ENCODE results near the gene MCOLN1. TPM values are rescaled to one million over a fixed set of nuclear protein-coding genes. Genes with fewer than 3 reads are reported as not detected.
A peak's percentile ranks its signal among the peaks of the same experiment; 100 is the strongest.

MCOLN1 gene
- total RNA-seq, 1 experiment from 2014 or later, result 10.8 TPM

DNA sequence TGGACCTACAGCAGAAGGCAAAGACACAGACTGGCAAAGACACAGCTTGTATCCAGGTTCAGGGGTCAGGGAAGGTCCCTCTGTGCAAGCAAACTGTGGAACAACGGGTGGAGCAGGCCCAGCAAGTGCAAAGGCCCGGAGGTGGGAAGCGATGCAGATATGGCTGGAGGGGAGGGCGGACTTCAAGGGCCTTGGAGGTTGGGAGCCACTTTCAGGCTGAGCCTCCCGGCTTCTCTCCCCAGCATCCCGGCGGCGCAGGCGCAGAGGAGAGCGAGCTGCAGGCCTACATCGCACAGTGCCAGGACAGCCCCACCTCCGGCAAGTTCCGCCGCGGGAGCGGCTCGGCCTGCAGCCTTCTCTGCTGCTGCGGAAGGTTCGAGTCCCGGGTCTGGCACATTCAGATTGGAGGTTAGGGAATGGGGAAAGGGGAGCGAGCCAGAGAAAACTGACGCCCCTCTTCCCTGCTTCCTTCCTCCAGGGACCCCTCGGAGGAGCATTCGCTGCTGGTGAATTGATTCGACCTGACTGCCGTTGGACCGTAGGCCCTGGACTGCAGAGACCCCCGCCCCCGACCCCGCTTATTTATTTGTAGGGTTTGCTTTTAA, 11.0 kb downstream of the MCOLN1 start:
- Mint-ChIP-seq H3K36me3 (ENCODE audit: insufficient read depth, unreplicated experiment) (peaks cover 7% of the 10 kb centered on the region), H3K9me3 (ENCODE audit: unreplicated experiment) (no peaks in the 10 kb centered on the region), H3K27me3 (ENCODE audit: insufficient read depth, unreplicated experiment) (no peaks in the 10 kb centered on the region), H3K27ac (ENCODE audit: low read depth, unreplicated experiment) (peak overlapping the region; percentile 87), H3K4me3 (ENCODE audit: unreplicated experiment) (peak overlapping the region; percentile 95), H3K4me1 (ENCODE audit: insufficient read depth, unreplicated experiment) (no peaks in the 10 kb centered on the region)
- TF ChIP-seq, protein P1, sequence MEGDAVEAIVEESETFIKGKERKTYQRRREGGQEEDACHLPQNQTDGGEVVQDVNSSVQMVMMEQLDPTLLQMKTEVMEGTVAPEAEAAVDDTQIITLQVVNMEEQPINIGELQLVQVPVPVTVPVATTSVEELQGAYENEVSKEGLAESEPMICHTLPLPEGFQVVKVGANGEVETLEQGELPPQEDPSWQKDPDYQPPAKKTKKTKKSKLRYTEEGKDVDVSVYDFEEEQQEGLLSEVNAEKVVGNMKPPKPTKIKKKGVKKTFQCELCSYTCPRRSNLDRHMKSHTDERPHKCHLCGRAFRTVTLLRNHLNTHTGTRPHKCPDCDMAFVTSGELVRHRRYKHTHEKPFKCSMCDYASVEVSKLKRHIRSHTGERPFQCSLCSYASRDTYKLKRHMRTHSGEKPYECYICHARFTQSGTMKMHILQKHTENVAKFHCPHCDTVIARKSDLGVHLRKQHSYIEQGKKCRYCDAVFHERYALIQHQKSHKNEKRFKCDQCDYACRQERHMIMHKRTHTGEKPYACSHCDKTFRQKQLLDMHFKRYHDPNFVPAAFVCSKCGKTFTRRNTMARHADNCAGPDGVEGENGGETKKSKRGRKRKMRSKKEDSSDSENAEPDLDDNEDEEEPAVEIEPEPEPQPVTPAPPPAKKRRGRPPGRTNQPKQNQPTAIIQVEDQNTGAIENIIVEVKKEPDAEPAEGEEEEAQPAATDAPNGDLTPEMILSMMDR (IDR thresholded peaks at IDR 0.05; ENCODE audit: unreplicated experiment), result no peak
- ChIA-PET CTCF (interaction anchor here (0.6 kb wide), 1 partner anchor 67 kb away, joined by 5 read pairs; no protein-coding TSS in a partner anchor), POLR2A (interaction anchor here (0.6 to 6.0 kb wide), 4 partner anchors 11 to 1069 kb away, joined by 3 to 56 read pairs (median 3); partner anchors contain the start of gene MCOLN1)
- no TSS peak for BruUV-seq (replicated peaks)
- peak; percentile 55 for DNase-seq (ENCODE audit: unreplicated experiment)
- intact Hi-C loops (cut with micrococcal nuclease), result loop anchor here (10.0 kb wide), 1 partner anchor 179 kb away; no protein-coding TSS in a partner anchor

DNA sequence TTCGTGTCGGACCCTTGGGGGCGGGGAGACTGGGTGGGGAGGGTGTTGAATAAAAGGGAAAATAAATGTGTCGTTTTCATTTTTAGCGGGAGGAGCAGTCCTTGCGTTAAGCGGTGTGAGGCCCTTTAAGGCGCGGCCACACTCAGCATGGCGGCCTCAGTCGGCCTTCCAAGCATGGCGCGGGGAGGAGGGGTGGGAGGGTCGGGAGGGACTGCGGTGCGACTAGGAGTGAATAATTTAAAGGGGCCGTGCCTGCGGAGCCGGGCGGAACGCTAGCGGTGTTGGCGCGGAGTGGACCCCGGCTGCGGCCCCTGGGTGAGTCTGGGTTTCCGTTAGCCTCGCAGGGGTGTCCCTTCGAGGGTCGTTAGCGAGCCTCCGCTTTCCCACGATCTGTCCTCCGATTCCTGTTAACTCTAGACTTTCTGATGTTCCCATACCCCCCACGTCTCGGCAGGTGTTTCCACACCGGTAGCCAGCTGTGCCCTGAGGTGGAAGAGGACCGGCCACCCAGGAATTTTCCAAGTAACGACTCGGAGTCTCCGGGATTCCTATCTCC, 11.6 kb downstream of the MCOLN1 start:
- Mint-ChIP-seq H3K4me1 (ENCODE audit: insufficient read depth, unreplicated experiment) (no peaks in the 10 kb centered on the region), H3K27ac (ENCODE audit: low read depth, unreplicated experiment) (peak overlapping the region; percentile 87), H3K4me3 (ENCODE audit: unreplicated experiment) (peak overlapping the region; percentile 95), H3K27me3 (ENCODE audit: insufficient read depth, unreplicated experiment) (no peaks in the 10 kb centered on the region), H3K36me3 (ENCODE audit: insufficient read depth, unreplicated experiment) (peaks cover 13% of the 10 kb centered on the region), H3K9me3 (ENCODE audit: unreplicated experiment) (no peaks in the 10 kb centered on the region)
- POLR2A ChIA-PET, result interaction anchor here (0.7 to 6.0 kb wide), 6 partner anchors 12 to 180 kb away, joined by 3 to 56 read pairs (median 4); partner anchors contain the start of genes MCOLN1 and ZNF358
- CTCF ChIA-PET, result interaction anchor here (0.6 to 0.7 kb wide), 4 partner anchors 78 to 436 kb away, joined by 3 read pairs; no protein-coding TSS in a partner anchor
- no TSS peak for BruUV-seq (replicated peaks)
- intact Hi-C loops (cut with micrococcal nuclease), result loop anchor here (1.0 to 10.0 kb wide), 2 partner anchors 12 to 179 kb away; partner anchors contain the start of gene MCOLN1
- peak; percentile 92 for DNase-seq (ENCODE audit: unreplicated experiment)
- TF ChIP-seq, protein P1 (IDR thresholded peaks at IDR 0.05; ENCODE audit: unreplicated experiment), result no peak

DNA sequence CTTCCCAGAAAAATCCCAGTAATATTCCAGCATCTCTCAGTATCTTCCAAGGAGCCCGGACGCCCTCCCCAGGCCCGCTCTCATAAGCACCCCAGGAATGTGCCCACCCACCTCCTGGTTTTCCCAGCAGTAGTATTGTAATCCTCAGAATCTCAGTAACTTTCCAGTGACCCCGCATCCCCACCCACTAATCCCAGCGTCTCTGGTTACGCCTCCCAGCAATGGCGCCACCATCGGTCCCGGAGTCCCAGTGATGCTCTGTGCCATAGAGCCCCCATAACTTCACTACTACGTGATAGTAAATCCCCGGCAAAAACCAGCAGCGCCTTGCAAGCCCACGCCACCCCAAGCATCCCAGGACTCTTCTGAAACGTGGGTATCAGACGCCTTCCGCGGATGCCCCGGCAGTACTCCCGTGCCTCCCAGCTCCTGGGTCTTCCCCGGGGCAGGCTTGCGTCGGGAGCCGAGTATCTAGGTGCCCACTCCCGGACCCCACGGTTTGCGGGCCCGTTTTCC, 12.2 kb downstream of the MCOLN1 start:
- CTCF ChIA-PET, result interaction anchor here (0.6 to 1.3 kb wide), 7 partner anchors 10 to 436 kb away, joined by 3 to 4 read pairs (median 3); no protein-coding TSS in a partner anchor
- intact Hi-C loops (cut with micrococcal nuclease), result loop anchor here (1.0 to 10.0 kb wide), 3 partner anchors 12 to 180 kb away; partner anchors contain the start of gene MCOLN1
- DNase-seq (ENCODE audit: unreplicated experiment), result peak; percentile 73

More for the DNA sequence above, 12.2 kb downstream of the MCOLN1 start:
- TF ChIP-seq, protein P1 (IDR thresholded peaks at IDR 0.05; ENCODE audit: unreplicated experiment), result peak; percentile 10
- Mint-ChIP-seq H3K4me1 (ENCODE audit: insufficient read depth, unreplicated experiment) (no peaks in the 10 kb centered on the region), H3K4me3 (ENCODE audit: unreplicated experiment) (peak overlapping the region; percentile 95), H3K9me3 (ENCODE audit: unreplicated experiment) (no peaks in the 10 kb centered on the region), H3K36me3 (ENCODE audit: insufficient read depth, unreplicated experiment) (peaks cover 18% of the 10 kb centered on the region), H3K27me3 (ENCODE audit: insufficient read depth, unreplicated experiment) (no peaks in the 10 kb centered on the region), H3K27ac (ENCODE audit: low read depth, unreplicated experiment) (peak overlapping the region; percentile 87)
- no TSS peak for BruUV-seq (replicated peaks)
- POLR2A ChIA-PET, result interaction anchor here (0.7 to 6.0 kb wide), 9 partner anchors 12 to 180 kb away, joined by 3 to 56 read pairs (median 4); partner anchors contain the start of genes MCOLN1, PET100, XAB2 and ZNF358

Measured in MCF 10A (cell line).